Measurements from ENCODE around the gene ZNRD2.

Gene ZNRD2

DNA sequence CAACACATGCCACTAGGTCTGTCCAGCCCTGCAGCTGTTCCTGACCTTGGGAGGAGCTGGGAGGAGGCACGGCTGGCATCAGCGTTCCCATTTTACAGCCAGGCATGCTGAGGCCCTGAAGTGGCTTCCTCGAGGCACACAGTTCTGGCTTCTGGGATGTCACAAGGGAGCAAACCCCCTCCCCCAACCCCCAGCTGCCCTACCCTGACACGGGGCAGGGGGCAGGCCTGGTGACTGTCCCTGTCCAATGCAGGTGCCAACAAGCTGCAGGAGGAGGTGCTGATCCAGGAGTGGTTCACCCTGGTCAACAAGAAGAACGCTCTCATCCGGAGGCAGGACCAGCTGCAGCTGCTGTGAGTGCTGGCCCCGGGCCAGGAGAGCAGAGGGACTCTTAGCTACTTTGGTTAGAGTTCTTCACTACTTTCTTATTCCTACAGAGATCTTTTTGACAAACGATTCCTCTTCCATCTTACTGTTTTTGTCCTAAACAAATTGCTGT, 20.0 kb downstream of the ZNRD2 start:
- DNase-seq: peak; percentile 62

DNA sequence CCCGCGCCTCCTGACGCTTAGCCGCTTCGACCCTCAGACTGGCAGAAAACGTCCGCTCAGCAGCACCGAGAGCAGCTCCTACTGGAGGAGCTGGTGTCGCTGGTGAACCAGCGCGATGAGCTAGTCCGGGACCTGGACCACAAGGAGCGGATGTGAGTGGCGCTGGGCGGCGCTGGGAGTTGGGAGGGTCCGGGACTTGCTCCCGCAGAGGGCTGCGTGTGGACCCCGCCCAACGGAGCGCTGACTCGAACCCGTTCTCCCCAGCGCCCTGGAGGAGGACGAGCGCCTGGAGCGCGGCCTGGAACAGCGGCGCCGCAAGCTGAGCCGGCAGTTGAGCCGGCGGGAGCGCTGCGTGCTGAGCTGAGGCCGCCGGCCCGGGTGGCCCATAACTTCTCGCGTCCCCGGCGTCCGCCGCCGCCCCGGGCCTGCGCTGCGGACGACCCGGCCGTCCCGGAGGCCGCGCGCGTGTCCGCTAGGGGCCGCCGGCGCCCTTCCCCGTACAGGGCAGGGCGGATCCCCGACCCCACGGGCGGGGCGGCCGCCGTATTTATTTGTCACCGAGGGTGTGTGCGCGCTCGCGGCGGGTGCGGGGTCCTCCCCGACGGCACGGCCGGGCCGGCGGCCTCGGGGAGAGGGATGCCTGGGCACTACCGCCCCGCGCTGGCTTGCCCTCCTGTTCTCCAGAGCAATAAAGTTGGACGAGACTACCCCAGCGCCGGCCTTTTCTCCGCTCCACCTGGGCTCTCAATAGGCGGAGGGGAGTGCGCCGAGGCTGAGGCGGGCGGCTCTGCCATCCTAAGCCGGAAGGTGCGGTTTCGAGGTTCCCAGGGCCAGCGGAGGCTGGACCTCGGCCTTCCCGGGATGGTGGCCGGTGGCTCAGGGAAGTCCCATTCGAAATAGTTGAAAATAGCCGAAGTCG, 21.9 kb downstream of the ZNRD2 start:
- DNase-seq: no peak

- DNase-seq: peak; percentile 64
Observed at GRCh38 chr11:65592858-65593517, 22.7 kb downstream of the ZNRD2 start.

DNA sequence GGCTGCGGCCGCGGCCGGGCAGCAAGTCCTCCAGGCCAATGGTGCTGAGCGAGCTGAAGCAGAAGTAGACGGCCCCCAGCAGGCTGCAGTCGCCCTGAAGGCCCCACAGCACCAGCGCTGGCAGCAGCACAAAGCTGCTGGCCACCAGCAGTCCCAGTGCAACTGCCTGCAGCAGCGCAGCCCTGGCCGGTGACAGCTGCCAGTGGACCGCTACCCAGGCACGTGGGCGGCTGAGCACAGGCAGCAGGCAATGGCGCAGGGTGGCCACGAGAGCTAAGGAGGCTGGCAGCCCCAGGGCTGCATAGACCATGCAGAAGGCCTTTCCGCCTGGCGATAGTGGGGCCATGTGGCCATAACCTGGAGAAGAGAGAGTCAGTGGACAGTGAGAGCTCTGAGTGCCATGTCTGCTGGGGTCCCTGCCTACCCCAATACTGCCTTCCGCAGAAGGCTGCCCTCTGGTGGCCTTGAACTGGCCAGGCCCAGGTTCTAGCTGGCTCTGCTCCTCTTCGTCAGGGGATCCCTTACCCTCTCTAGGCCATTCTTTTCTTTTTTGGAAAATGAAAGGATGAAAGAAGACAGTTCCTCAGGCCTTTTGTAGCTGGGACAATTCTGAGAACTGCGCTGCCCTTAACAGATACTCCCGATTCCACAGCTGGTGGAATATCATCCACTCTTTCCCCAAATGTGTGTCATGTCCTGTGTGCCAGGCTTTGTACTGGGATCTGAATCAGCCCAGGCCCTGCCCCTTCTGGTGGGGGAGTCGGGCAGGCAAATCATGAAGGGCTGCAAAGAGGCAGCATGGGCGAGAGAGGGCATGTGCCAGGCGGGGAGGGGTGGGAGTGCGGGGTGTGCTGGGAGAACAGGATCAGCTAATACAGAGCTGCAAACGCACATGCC, 23.5 kb downstream of the ZNRD2 start:
- no peak for DNase-seq

- DNase-seq: no peak
Observed at GRCh38 chr11:65595131-65595530, 24.9 kb downstream of the ZNRD2 start.

DNA sequence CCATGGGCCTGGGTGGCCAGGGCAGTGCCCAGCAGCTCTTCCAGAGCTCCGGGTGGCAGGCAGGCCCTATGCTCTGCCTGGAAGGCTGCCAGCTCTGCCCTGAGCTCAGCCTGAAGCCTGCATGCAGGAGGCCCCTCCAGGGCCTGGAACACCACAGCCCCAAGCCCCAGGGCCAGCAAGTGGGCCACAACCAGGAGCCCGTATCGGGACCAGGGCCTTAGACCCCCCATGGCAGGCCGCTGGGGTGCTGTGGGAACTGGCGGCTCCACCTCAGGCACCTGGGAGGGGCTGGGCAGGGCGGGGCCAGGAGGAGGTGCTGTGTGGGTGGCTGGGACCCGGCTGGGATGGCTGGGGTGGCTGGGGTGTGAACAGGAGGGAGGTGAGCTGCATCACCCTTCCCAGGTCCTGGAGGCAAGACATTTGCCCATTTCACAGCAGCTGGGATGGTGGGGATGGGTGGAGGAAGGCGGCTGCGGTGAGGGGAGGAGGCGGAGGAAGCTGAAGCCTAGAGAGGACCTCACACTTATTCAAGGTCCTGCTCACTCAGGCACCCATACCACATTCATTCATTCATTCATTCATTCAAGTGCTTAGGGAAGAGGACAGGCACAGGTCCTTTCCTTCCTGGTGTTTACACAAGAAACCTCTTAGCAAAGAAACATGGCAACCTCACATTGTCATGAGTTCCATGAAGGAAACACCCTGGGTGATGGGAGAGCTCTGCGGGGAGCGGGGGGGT, 25.4 kb downstream of the ZNRD2 start, which contains the start of gene KCNK7:
Gene KCNK7 (minus strand): TSS at position 258 of the 739 bp plus-strand sequence. CDS start 28 bp downstream, at position 230.
- no peak for DNase-seq

DNA sequence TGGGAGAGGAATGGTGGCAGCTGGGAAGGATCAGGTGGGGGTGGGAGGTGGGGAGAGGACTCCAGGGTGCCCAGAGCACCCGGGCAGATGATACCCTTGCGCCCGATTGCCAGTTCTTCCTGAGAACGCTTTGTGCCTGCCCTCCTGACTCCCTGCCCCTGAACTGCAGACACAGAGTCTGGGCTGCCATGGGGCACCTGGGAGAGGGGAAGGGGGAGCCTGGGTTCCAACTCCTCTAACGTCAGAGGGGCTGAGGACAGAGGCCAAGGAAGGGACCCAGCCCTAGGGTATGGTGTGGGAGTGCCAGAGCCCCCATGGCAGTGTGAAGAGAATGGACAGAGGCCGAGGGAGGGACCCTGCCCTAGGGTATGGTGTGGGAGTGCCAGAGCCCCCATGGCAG, 26.2 kb downstream of the ZNRD2 start:
- DNase-seq: no peak

DNA sequence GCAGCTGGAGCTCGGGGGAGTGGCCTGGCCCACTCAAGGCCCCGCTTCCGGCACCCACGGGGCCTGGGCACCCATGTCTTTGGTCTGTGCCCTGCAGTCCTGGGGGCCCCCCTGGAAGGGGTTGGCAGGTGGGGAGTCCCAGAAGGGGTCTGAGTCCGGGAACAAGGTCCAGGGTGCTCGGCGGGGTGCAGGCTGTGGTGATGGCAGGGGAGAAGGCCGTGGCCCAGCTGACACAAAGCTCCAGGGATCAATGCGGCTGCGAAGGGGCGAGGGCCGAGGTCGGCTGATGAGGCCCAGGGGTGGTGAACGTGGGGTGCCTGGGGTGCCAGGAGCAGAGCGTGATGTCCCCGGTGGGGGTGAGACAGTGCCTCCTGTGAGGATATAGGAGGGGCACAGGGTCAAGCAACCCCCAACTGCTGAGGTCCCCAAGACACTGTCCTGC, 28.0 kb downstream of the ZNRD2 start:
- DNase-seq: no peak

DNA sequence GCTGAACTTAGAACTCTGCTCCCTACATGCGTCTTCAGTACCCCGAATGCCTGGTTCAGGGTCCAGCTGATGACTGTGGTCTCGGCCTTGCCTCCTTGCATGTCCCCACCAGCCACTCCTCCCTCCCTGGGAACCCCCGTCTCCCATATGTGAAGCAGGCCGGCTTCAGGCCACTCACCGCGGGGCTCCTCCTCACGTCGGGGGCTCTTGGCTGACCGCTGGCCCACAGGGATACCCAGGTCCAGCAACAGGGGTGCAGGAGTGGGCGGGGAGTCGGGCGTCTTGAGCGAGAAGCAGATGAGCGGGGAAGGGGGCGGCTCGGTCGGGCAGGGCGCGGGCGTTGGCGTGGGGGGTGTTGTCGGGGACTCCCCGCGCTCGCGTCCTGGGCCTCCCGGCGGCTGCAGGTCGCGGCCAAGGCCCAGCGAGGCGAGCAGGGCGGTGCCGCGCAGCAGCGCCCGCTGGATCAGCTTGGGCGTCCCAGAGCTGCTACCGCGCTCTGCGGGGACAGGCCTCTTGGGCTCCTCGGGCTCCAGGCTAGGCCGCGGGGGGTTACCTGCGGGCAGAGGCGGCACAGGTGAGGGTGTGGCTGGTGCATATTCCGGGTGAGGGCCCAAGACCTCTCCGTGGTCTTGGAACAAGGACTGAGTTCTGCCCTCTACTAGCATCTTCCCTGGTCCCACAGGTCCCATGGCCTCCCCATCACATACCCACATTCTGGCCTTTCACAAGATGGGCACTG, 29.1 kb downstream of the ZNRD2 start:
- no peak for DNase-seq

- no peak for DNase-seq
Observed at GRCh38 chr11:65599955-65600246, 29.6 kb downstream of the ZNRD2 start.

GRCh38 chr11:65604258-65604657, 34.0 kb downstream of the ZNRD2 start:
- no peak for DNase-seq

- DNase-seq: no peak
Observed at GRCh38 chr11:65606876-65607613, 36.8 kb downstream of the ZNRD2 start.

DNA sequence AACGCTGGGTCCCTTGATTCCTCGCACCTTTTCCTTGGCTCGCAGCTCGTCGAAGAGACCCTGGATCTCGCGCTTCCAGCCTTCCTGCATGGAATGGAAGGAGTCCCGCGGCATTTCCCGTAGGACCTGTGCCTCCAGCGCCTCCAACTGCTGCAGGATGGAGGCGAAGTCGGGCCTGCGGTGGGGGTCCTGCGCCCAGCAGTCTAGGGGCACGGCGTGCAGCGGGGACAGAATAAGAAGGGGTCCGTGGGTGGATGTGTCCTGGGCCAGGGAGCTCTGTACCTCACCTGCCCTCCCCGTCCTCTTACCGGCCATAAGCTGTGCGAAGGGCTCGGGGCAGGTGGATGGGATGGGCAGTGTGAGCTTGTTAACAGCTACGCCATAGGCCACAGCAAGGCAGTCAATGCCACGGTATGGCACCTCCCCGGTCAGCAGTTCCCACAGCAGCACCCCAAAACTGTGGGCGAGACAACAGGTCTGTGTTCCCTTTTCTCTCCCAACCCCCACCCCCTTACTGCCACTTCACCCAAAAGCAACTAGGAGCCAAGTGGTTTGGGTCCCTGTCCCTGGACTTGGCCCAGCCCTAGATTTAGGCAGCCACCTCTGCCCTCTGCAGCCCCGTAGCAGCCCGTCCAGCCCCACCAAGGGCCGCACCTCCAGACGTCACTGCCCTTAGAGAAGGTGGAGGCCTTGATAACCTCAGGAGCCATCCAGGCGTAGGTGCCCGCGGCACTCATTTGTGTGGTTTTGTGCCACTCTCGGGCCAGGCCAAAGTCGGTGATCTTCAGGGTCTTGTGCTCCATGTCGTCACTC, 37.5 kb downstream of the ZNRD2 start:
- no peak for DNase-seq

DNA sequence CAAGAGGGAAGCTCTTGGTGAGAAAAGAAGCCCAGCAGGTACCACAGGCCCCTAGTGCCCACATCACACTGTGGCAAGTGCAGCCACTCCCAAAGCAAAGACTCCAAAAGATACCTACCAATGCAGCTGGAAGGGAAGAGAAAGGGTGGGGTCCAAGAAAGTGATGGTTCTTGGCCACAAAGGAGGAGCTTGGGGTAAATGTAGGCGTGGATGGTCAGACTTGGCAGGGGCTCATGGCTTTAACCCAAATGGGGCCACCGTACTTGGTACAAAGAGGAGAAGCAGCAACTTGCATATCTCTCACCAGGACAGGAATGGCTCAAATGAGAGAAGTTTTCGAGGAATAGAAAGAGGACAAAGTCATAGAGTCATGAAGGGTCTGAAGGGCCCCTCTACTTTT, 39.0 kb downstream of the ZNRD2 start:
- DNase-seq: no peak

DNA sequence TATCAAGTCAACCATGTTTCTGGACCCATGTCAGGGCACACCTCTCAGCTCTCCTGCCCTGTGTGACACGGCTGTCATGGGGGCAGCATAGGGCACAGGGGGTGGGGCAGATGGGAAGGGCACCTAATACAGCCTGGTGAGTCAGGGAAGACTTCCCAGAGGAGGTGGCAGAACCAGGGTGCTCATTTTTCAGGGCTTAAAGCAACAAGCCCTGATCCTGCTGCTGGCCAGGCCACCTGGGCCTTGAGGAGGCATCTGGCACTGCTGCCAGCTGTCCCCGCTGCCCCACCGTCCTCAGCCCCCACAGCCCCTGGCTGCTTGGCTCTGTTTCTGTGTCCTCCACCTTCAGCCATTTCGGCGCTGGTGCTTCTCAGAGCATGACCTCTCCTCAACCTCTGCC, 39.4 kb downstream of the ZNRD2 start:
- no peak for DNase-seq

- no peak for DNase-seq
Observed at GRCh38 chr11:65610404-65610803, 40.1 kb downstream of the ZNRD2 start.

- DNase-seq: no peak
Observed at GRCh38 chr11:65611028-65611757, 40.9 kb downstream of the ZNRD2 start.

GRCh38 chr11:65611758-65612603, 41.7 kb downstream of the ZNRD2 start:
- no peak for DNase-seq

Measured in NCI-H2171 treated with DMSO at 0.1 percent for 48 hours (cell line).